WTC11 (cell line): ENCODE measurements around the gene RABGGTA. TPM values are rescaled to one million over a fixed set of nuclear protein-coding genes. Genes with fewer than 3 reads are reported as not detected.
"Not testable (repeated sequence)": the region's sequence is repeated elsewhere in the genome, so short reads cannot be mapped to it uniquely, and the experiment has no call there.

Experiments
- ATAC-seq: fragments of 200-7000 bp; cut with Tn5 transposase; 2 replicates; pipeline ENCODE4 v1.10.0; 2021; ENCODE audit warnings: mild to moderate bottlenecking, moderate library complexity
- CTCF ChIA-PET: fragments of 300-600 bp; sonication (Branson Sonifier 250); formaldehyde crosslinking; loops from one replicate; lab custom pipeline; 2021; ENCODE audit warnings: antibody characterized with exemption; lab: Charles Lee
- POLR2A ChIA-PET: fragments of 350-600 bp; sonication (Branson Sonifier 250); formaldehyde crosslinking; loops from one replicate; lab custom pipeline; 2021; ENCODE audit warnings: antibody characterized with exemption; lab: Charles Lee
- DNase-seq: peaks from one replicate; pipeline ENCODE4 v3.0.0; 2021; ENCODE audit warnings: low spot score
- H3K27ac Mint-ChIP-seq: 2 replicates; pipeline ENCODE4 v1.8.0; 2021; ENCODE audit warnings: mixed read lengths
- H3K27me3 Mint-ChIP-seq: 2 replicates; pipeline ENCODE4 v1.8.0; 2021; ENCODE audit warnings: low read depth, mild to moderate bottlenecking, moderate library complexity, mixed read lengths
- H3K36me3 Mint-ChIP-seq: 2 replicates; pipeline ENCODE4 v1.8.0; 2021; ENCODE audit warnings: mixed read lengths
- H3K4me1 Mint-ChIP-seq: 2 replicates; pipeline ENCODE4 v1.8.0; 2022; ENCODE audit warnings: mixed read lengths
- H3K4me3 Mint-ChIP-seq: 2 replicates; pipeline ENCODE4 v1.8.0; 2021; ENCODE audit warnings: mild to moderate bottlenecking, moderate library complexity, mixed read lengths
- H3K9me3 Mint-ChIP-seq: 2 replicates; pipeline ENCODE4 v1.8.0; 2021; ENCODE audit warnings: mixed read lengths
- ATF2 ChIP-seq: sonication (generic); formaldehyde crosslinking; IDR thresholded peaks from 2 replicates; pipeline ENCODE4 v1.8.1; 2022; ENCODE audit warnings: low read depth, missing genetic modification reagents, borderline replicate concordance
- CREB1 ChIP-seq: sonication (generic); formaldehyde crosslinking; IDR thresholded peaks from 2 replicates; pipeline ENCODE4 v1.8.0; 2023; ENCODE audit warnings: mild to moderate bottlenecking, missing genetic modification reagents
- FOXK1 ChIP-seq: sonication (generic); formaldehyde crosslinking; IDR thresholded peaks from 2 replicates; pipeline ENCODE4 v1.8.0; 2022; ENCODE audit warnings: mild to moderate bottlenecking, moderate library complexity, missing genetic modification reagents
- FOXP4 ChIP-seq: sonication (generic); formaldehyde crosslinking; IDR thresholded peaks from 2 replicates; pipeline ENCODE4 v1.8.0; 2022; ENCODE audit warnings: mild to moderate bottlenecking, missing genetic modification reagents
- JAZF1 ChIP-seq: fragments of 250-450 bp; sonication (Bioruptor Pico); IDR thresholded peaks from 2 replicates; pipeline ENCODE4 v1.9.0; 2021; ENCODE audit warnings: moderate library complexity, mild to moderate bottlenecking, inconsistent platforms
- SMAD4 ChIP-seq: sonication (generic); formaldehyde crosslinking; IDR thresholded peaks from 2 replicates; pipeline ENCODE4 v1.8.0; 2022; ENCODE audit warnings: mild to moderate bottlenecking, missing genetic modification reagents
- ZNF138 ChIP-seq: sonication (generic); formaldehyde crosslinking; conservative IDR thresholded peaks from 2 replicates; pipeline ENCODE4 v1.8.1; 2022; ENCODE audit warnings: mild to moderate bottlenecking, moderate library complexity, missing genetic modification reagents
- ZNF219 ChIP-seq: sonication (generic); formaldehyde crosslinking; IDR thresholded peaks from 2 replicates; pipeline ENCODE4 v1.8.0; 2023; ENCODE audit warnings: missing genetic modification reagents, mild to moderate bottlenecking, borderline replicate concordance
- ZNF317 ChIP-seq: sonication (generic); formaldehyde crosslinking; IDR thresholded peaks from 2 replicates; pipeline ENCODE4 v1.8.1; 2023; ENCODE audit warnings: low read depth, mild to moderate bottlenecking, moderate library complexity, missing genetic modification reagents, borderline replicate concordance
- ZNF532 ChIP-seq: fragments of 250-450 bp; sonication (Bioruptor Pico); IDR thresholded peaks from 2 replicates; pipeline ENCODE4 v1.9.0; 2021; ENCODE audit warnings: mild to moderate bottlenecking, borderline replicate concordance
- ZNF671 ChIP-seq: fragments of 250-450 bp; sonication (Bioruptor Pico); IDR thresholded peaks from 2 replicates; pipeline ENCODE4 v1.8.0; 2021; ENCODE audit warnings: mild to moderate bottlenecking
- ZSCAN18 ChIP-seq: fragments of 250-450 bp; sonication (Bioruptor Pico); IDR thresholded peaks from 2 replicates; pipeline ENCODE4 v2.1.2; 2022; ENCODE audit warnings: mild to moderate bottlenecking, moderate library complexity
- total RNA-seq: library from RNA; stranded (reverse); gene quantifications from 3 replicates; pipeline ENCODE4 v1.2.3, GENCODE V29; 2021
- TF ChIP-seq, protein P1 (sequence below): fragments of 250-450 bp; sonication (Bioruptor Pico); IDR thresholded peaks from 2 replicates; pipeline ENCODE4 v1.9.0; 2021; ENCODE audit warnings: moderate library complexity, mild to moderate bottlenecking, inconsistent platforms, borderline replicate concordance
- TF ChIP-seq, protein P2 (sequence below): sonication (generic); formaldehyde crosslinking; IDR thresholded peaks from 2 replicates; pipeline ENCODE4 v1.8.1; 2023; ENCODE audit warnings: mild to moderate bottlenecking, moderate library complexity, missing genetic modification reagents

RABGGTA gene
- total RNA-seq, 1 experiment from 2014 or later, result 27.1 TPM

DNA sequence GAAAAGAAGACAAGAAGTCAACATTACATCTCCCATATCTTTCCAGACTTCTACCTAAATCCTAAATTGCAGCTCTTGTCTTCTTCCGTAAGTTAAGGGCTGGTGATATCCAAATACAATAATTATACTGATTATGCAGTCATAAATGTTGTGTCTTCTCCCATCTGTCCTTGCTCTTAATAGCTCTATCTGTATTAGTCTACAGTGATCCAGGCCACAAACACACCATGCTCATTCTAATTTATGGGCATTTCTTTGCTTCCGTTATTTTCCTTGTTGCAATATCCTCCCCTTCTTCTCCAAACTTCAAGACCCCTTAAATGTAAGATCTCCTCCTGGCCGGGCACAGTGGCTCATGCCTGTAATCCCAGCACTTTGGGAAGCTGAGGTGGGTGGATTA lies 51.9 kb downstream of the RABGGTA start (continued):
- TF ChIP-seq FOXK1 (CRISPR knock-in tag) (no peak), ZNF671 (CRISPR knock-in tag) (no peak), ZNF219 (CRISPR knock-in tag) (no peak), ZNF138 (no peak), CREB1 (no peak), ATF2 (no peak)
- TF ChIP-seq, protein P1, sequence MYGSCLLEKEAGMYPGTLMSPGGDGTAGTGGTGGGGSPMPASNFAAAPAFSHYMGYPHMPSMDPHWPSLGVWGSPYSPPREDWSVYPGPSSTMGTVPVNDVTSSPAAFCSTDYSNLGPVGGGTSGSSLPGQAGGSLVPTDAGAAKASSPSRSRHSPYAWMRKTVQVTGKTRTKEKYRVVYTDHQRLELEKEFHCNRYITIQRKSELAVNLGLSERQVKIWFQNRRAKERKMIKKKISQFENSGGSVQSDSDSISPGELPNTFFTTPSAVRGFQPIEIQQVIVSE (CRISPR knock-in tag), result no peak

DNA sequence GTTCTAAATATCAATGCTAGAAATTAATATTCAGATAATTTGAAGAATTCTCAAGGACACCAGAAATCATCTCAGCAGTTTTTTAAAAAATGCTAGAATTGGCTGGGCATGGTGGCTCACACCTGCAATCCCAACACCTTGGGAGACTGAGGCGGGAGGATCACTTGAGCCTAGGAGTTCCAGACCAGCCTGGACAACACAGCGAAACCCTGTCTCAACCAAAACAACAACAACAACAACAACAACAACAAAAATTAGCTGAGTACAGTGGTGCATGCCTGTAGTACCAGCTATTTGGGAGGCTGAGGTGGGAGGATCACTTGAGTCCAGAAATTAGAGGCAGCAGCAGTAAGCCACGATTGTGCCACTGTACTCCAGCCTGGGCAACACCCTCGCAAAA lies 52.3 kb downstream of the RABGGTA start:
- peaks cover 5% of the 10 kb centered on the region for H3K36me3 Mint-ChIP-seq
- CTCF ChIA-PET, result interaction anchor here (1.0 kb wide), 1 partner anchor 23 kb away, joined by 3 read pairs; the partner anchor contains the start of gene TINF2

DNA sequence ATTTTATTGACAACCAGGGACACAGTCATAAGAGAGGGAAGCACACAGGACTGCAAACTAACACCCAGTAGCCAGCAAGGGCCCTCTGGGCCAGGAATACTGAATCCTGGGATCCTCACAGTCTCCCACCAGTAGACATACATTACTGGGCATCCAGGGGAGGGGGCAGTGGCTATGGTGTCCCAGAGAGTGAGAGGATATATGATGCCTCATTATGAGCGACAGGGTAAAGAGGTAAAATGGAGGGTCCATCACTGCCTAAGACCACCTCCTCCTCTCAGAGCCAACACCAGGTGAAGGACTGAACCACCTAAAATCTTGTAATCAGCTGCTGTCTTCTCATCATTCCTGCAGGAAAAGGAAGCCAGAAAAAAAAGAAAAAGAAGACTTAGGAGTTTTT lies 54.5 kb downstream of the RABGGTA start:
- POLR2A ChIA-PET, ATAC-seq, H3K27ac Mint-ChIP-seq, H3K9me3 Mint-ChIP-seq, H3K27me3 Mint-ChIP-seq, DNase-seq, H3K36me3 Mint-ChIP-seq, H3K4me3 Mint-ChIP-seq: not testable (repeated sequence)
- CTCF ChIA-PET, result interaction anchor here (1.3 to 2.5 kb wide), 4 partner anchors 25 to 82 kb away, joined by 4 to 31 read pairs (median 7); partner anchors contain the start of genes IPO4, IRF9 and TINF2
- peaks cover 23% of the 10 kb centered on the region for H3K4me1 Mint-ChIP-seq

More for the DNA sequence above, 52.3 kb downstream of the RABGGTA start:
- TF ChIP-seq ZNF532, result no peak
- TF ChIP-seq, all 79 proteins: peak for 0
- DNase-seq (no peak), ATAC-seq (no peak)
- Mint-ChIP-seq H3K9me3 (no peaks in the 10 kb centered on the region), H3K4me3 (no peak overlapping the region), H3K27ac (no peak overlapping the region), H3K27me3 (no peaks in the 10 kb centered on the region), H3K4me1 (peaks cover 13% of the 10 kb centered on the region)
- POLR2A ChIA-PET, result no interaction called here

DNA sequence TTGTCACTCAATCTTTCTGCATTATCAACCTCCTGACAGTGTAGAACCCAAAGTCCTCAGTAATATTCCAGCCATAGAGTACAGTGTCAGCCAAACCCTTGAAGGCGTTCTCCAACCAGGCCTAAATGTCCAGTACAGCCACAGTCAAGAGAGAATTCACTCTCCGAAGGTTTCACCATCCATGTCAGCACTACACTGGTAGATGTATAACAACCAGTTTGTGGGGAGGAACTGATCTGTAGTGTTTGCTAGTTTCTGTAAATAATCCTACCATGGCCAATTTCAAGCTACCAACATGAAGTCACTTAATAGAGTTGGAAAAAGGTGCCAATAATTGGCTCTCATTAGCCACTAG lies 55.1 kb downstream of the RABGGTA start:
- Mint-ChIP-seq H3K9me3 (no peaks in the 10 kb centered on the region), H3K36me3 (peaks cover 10% of the 10 kb centered on the region), H3K27me3 (no peaks in the 10 kb centered on the region; the same call in 1 of the 2 replicates), H3K4me1 (peaks cover 23% of the 10 kb centered on the region), H3K27ac (peak overlapping the region; percentile 97), H3K4me3 (peak overlapping the region; percentile 96)
- CTCF ChIA-PET, result interaction anchor here (0.8 to 2.6 kb wide), 18 partner anchors 11 to 226 kb away, joined by 3 to 31 read pairs (median 5); partner anchors contain the start of genes CIDEB, IPO4, IRF9 and PSME2
- POLR2A ChIA-PET, result interaction anchor here (1.1 to 2.1 kb wide), 4 partner anchors 20 to 55 kb away, joined by 3 to 10 read pairs (median 8); partner anchors contain the start of genes IPO4, RABGGTA, TINF2 and TM9SF1
- DNase-seq (no peak), ATAC-seq (no peak)
- TF ChIP-seq ZNF317 (CRISPR knock-in tag) (no peak), JAZF1 (no peak), SMAD4 (no peak), FOXP4 (CRISPR knock-in tag) (no peak), ZSCAN18 (CRISPR knock-in tag) (no peak)
- TF ChIP-seq, protein P2, sequence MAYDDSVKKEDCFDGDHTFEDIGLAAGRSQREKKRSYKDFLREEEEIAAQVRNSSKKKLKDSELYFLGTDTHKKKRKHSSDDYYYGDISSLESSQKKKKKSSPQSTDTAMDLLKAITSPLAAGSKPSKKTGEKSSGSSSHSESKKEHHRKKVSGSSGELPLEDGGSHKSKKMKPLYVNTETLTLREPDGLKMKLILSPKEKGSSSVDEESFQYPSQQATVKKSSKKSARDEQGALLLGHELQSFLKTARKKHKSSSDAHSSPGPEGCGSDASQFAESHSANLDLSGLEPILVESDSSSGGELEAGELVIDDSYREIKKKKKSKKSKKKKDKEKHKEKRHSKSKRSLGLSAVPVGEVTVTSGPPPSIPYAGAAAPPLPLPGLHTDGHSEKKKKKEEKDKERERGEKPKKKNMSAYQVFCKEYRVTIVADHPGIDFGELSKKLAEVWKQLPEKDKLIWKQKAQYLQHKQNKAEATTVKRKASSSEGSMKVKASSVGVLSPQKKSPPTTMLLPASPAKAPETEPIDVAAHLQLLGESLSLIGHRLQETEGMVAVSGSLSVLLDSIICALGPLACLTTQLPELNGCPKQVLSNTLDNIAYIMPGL (CRISPR knock-in tag), result no peak
